Amniotic stem cell (primary cell): ENCODE data around the gene ANKRD40.
"Not testable (repeated sequence)": the region's sequence is repeated elsewhere in the genome, so short reads cannot be mapped to it uniquely, and the experiment has no call there.

Experiments used
- DNase-seq: peaks from one replicate; lab custom pipeline; 2025; lab: John Stamatoyannopoulos, UW

ANKRD40 gene

GRCh38 chr17:50710650-50711049 lies 2.9 kb upstream of the ANKRD40 start:
- no peak for DNase-seq

- no peak for DNase-seq
Measured at GRCh38 chr17:50710025-50710424, 2.3 kb upstream of the ANKRD40 start.

- DNase-seq, result not testable (repeated sequence)
Measured at GRCh38 chr17:50709053-50709452, 1.3 kb upstream of the ANKRD40 start.

GRCh38 chr17:50708050-50709000 lies 611 bp upstream of the ANKRD40 start:
- no peak for DNase-seq

GRCh38 chr17:50703162-50703561 lies 4.6 kb downstream of the ANKRD40 start:
- DNase-seq, result no peak

GRCh38 chr17:50699410-50699809 lies 8.3 kb downstream of the ANKRD40 start:
- DNase-seq, result no peak

- DNase-seq, result no peak
Measured at GRCh38 chr17:50697663-50698272, 9.9 kb downstream of the ANKRD40 start.

- no peak for DNase-seq
Measured at GRCh38 chr17:50697062-50697461, 10.7 kb downstream of the ANKRD40 start.

- no peak for DNase-seq
Measured at GRCh38 chr17:50696365-50696879, 11.3 kb downstream of the ANKRD40 start.

- DNase-seq, result peak; percentile 22
Measured at GRCh38 chr17:50693036-50693682, 14.6 kb downstream of the ANKRD40 start.

- no peak for DNase-seq
Measured at GRCh38 chr17:50692448-50693035, 15.2 kb downstream of the ANKRD40 start.

- DNase-seq, result no peak
Measured at GRCh38 chr17:50691550-50692447, 15.9 kb downstream of the ANKRD40 start.

GRCh38 chr17:50690887-50691549 lies 16.7 kb downstream of the ANKRD40 start:
- no peak for DNase-seq

- DNase-seq, result no peak
Measured at GRCh38 chr17:50689956-50690886, 17.5 kb downstream of the ANKRD40 start.

GRCh38 chr17:50689251-50689650 lies 18.5 kb downstream of the ANKRD40 start:
- DNase-seq, result no peak

GRCh38 chr17:50688245-50688644 lies 19.5 kb downstream of the ANKRD40 start:
- DNase-seq, result no peak

GRCh38 chr17:50687200-50688066 lies 20.3 kb downstream of the ANKRD40 start:
- no peak for DNase-seq

- DNase-seq, result no peak
Measured at GRCh38 chr17:50686494-50687199, 21.1 kb downstream of the ANKRD40 start.
